ENCODE data around the gene PHF12.

Gene PHF12

GRCh38 chr17:28940142-28940541 lies 11.2 kb downstream of the PHF12 start:
- H3K4me3 ChIP-seq (ENCODE audit: low read depth in 1 of 2, low read length in 2 of 2): no peak overlapping the region
- H3K79me2 ChIP-seq (ENCODE audit: insufficient read depth, low read length): peaks cover 100% of the 10 kb centered on the region
- peaks cover 91% of the 10 kb centered on the region for H4K20me1 ChIP-seq (ENCODE audit: insufficient read depth, low read length)
- no peak for DNase-seq
- no peak overlapping the region for H3K4me2 ChIP-seq (ENCODE audit: insufficient read depth, low read length)
- no peak overlapping the region for H3K9ac ChIP-seq (ENCODE audit: low read depth, low read length)
- no peak for ATAC-seq (ENCODE audit: insufficient read depth, low read depth)
- H3K27me3 ChIP-seq (ENCODE audit: insufficient read depth, low read length, poor library complexity): no peaks in the 10 kb centered on the region
- no peak overlapping the region for H2AFZ ChIP-seq (ENCODE audit: low read depth, low read length)
- TF ChIP-seq EZH2 (IDR thresholded peaks at IDR 0.05; ENCODE audit: borderline replicate concordance, low read depth, low read length, severe bottlenecking) (no peak), CTCF (IDR thresholded peaks at IDR 0.05; ENCODE audit: borderline replicate concordance, extremely low read depth, low read length, poor library complexity, severe bottlenecking) (no peak)
- H3K9me3 ChIP-seq (ENCODE audit: insufficient read depth, low read length, severe bottlenecking): no peaks in the 10 kb centered on the region
- H3K27ac ChIP-seq (ENCODE audit: low read length): no peak overlapping the region
- no peaks in the 10 kb centered on the region for H3K4me1 ChIP-seq (ENCODE audit: insufficient read depth, low read length)
- H3K36me3 ChIP-seq (ENCODE audit: insufficient read depth, low read length): peaks cover 75% of the 10 kb centered on the region

GRCh38 chr17:28938552-28938951 lies 12.8 kb downstream of the PHF12 start:
- ATAC-seq (ENCODE audit: insufficient read depth, low read depth): no peak
- no peaks in the 10 kb centered on the region for H3K4me1 ChIP-seq (ENCODE audit: insufficient read depth, low read length)
- peaks cover 64% of the 10 kb centered on the region for H3K36me3 ChIP-seq (ENCODE audit: insufficient read depth, low read length)
- no peak overlapping the region for H3K4me3 ChIP-seq (ENCODE audit: low read depth in 1 of 2, low read length in 2 of 2)
- no peaks in the 10 kb centered on the region for H3K9me3 ChIP-seq (ENCODE audit: insufficient read depth, low read length, severe bottlenecking)
- H3K4me2 ChIP-seq (ENCODE audit: insufficient read depth, low read length): no peak overlapping the region
- H4K20me1 ChIP-seq (ENCODE audit: insufficient read depth, low read length): peaks cover 84% of the 10 kb centered on the region
- DNase-seq: no peak
- H2AFZ ChIP-seq (ENCODE audit: low read depth, low read length): no peak overlapping the region
- no peaks in the 10 kb centered on the region for H3K27me3 ChIP-seq (ENCODE audit: insufficient read depth, low read length, poor library complexity)
- TF ChIP-seq EZH2 (IDR thresholded peaks at IDR 0.05; ENCODE audit: borderline replicate concordance, low read depth, low read length, severe bottlenecking): no peak
- TF ChIP-seq CTCF (IDR thresholded peaks at IDR 0.05; ENCODE audit: borderline replicate concordance, extremely low read depth, low read length, poor library complexity, severe bottlenecking): no peak
- H3K9ac ChIP-seq (ENCODE audit: low read depth, low read length): no peak overlapping the region
- H3K79me2 ChIP-seq (ENCODE audit: insufficient read depth, low read length): peaks cover 100% of the 10 kb centered on the region
- no peak overlapping the region for H3K27ac ChIP-seq (ENCODE audit: low read length)

GRCh38 chr17:28937044-28937729 lies 14.1 kb downstream of the PHF12 start:
- ATAC-seq (ENCODE audit: insufficient read depth, low read depth): no peak
- TF ChIP-seq CTCF (IDR thresholded peaks at IDR 0.05; ENCODE audit: borderline replicate concordance, extremely low read depth, low read length, poor library complexity, severe bottlenecking) (no peak), EZH2 (IDR thresholded peaks at IDR 0.05; ENCODE audit: borderline replicate concordance, low read depth, low read length, severe bottlenecking) (no peak)
- Histone ChIP-seq H3K4me3 (ENCODE audit: low read depth in 1 of 2, low read length in 2 of 2) (no peak overlapping the region), H3K4me2 (ENCODE audit: insufficient read depth, low read length) (no peak overlapping the region), H2AFZ (ENCODE audit: low read depth, low read length) (no peak overlapping the region), H3K27me3 (ENCODE audit: insufficient read depth, low read length, poor library complexity) (no peaks in the 10 kb centered on the region), H3K79me2 (ENCODE audit: insufficient read depth, low read length) (peaks cover 100% of the 10 kb centered on the region), H3K9ac (ENCODE audit: low read depth, low read length) (no peak overlapping the region), H3K9me3 (ENCODE audit: insufficient read depth, low read length, severe bottlenecking) (no peaks in the 10 kb centered on the region), H3K27ac (ENCODE audit: low read length) (no peak overlapping the region), H3K36me3 (ENCODE audit: insufficient read depth, low read length) (peaks cover 59% of the 10 kb centered on the region), H3K4me1 (ENCODE audit: insufficient read depth, low read length) (no peaks in the 10 kb centered on the region), H4K20me1 (ENCODE audit: insufficient read depth, low read length) (peaks cover 87% of the 10 kb centered on the region)
- no peak for DNase-seq

All from DND-41 (cell line).